GM12891 (cell line): Measurements from ENCODE around the gene SHLD2.
"Not testable (repeated sequence)": the region's sequence is repeated elsewhere in the genome, so short reads cannot be mapped to it uniquely, and the experiment has no call there.

Source experiments
- PAX5 ChIP-seq: IDR thresholded peaks from 2 replicates; pipeline ENCODE4 v1.6.1; 2011; ENCODE audit warnings: low read length, moderate library complexity, mild to moderate bottlenecking; ENCODE audit not compliant: insufficient read depth, severe bottlenecking
- POLR2A ChIP-seq: IDR thresholded peaks from 2 replicates; pipeline ENCODE4 v1.6.1; 2011; ENCODE audit warnings: low read depth, low read length, control low read depth
- POLR2AphosphoS5 ChIP-seq: IDR thresholded peaks from 2 replicates; pipeline ENCODE4 v1.6.1; 2011; ENCODE audit warnings: low read depth, low read length, control low read depth
- POU2F2 ChIP-seq: IDR thresholded peaks from 2 replicates; pipeline ENCODE4 v1.6.1; 2011; ENCODE audit warnings: low read depth, mild to moderate bottlenecking, control low read depth, low read length, moderate library complexity
- TAF1 ChIP-seq: IDR thresholded peaks from 2 replicates; pipeline ENCODE4 v1.6.1; 2011; ENCODE audit warnings: low read depth, low read length, control low read depth

DNA sequence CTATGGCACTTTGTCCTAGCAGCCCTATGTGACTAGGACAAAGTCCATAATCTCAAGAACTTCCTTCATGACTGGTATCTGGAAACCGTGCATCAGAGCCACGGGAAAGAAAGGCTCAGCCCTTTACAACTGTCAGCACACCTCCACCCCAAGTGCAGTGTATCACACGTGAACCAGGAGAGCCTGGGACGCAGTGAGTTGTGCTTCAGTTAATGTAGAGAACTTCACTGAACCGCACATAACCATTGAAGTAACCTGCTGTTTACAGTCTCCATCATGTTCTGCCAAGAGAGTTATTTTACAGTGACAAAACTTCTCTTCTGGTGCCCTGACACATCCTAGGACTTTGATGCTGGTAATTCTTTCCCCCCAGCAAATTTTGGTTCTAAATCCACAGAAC lies 142.2 kb downstream of the SHLD2 start:
- not testable (repeated sequence) for TF ChIP-seq POLR2A, TAF1, POLR2AphosphoS5, PAX5, POU2F2
